Activated CD4-positive, CD25-positive, alpha-beta regulatory T cell (primary cell): ENCODE measurements around the gene LPAR2.
"Not testable (repeated sequence)": the region's sequence is repeated elsewhere in the genome, so short reads cannot be mapped to it uniquely, and the experiment has no call there.

Experiments used
- DNase-seq, 4 experiments: peaks; one replicate each; lab custom pipeline; 2025; lab: John Stamatoyannopoulos, UW

LPAR2 gene

GRCh38 chr19:19631346-19631745 is 3.3 kb upstream of the LPAR2 start:
- no peak for DNase-seq

GRCh38 chr19:19630426-19630825 is 2.4 kb upstream of the LPAR2 start:
- DNase-seq: no peak

GRCh38 chr19:19630062-19630414 is 2.0 kb upstream of the LPAR2 start:
- no peak for DNase-seq

- peak in 2 of 4 experiments; percentile 13 to 26 for DNase-seq
Measured at GRCh38 chr19:19628501-19629134, 598 bp upstream of the LPAR2 start.

- no peak for DNase-seq
Measured at GRCh38 chr19:19626516-19627472, 1.2 kb downstream of the LPAR2 start.

GRCh38 chr19:19624032-19624570 is 3.9 kb downstream of the LPAR2 start:
- no peak for DNase-seq

GRCh38 chr19:19623383-19623782 is 4.6 kb downstream of the LPAR2 start:
- no peak for DNase-seq

GRCh38 chr19:19619849-19620210 is 8.2 kb downstream of the LPAR2 start:
- no peak for DNase-seq

- no peak for DNase-seq
Measured at GRCh38 chr19:19619181-19619848, 8.7 kb downstream of the LPAR2 start.

- DNase-seq: peak; percentile 95 to 99 (median 97)
Measured at GRCh38 chr19:19618219-19619051, 9.6 kb downstream of the LPAR2 start, which contains the start of gene PBX4. PBX4 (minus strand) TSS chr19:19618687; CDS start chr19:19618629, 58 bp downstream.

GRCh38 chr19:19615086-19615485 is 12.9 kb downstream of the LPAR2 start:
- no peak for DNase-seq

- DNase-seq: no peak
Measured at GRCh38 chr19:19613506-19613905, 14.5 kb downstream of the LPAR2 start.

GRCh38 chr19:19610376-19611202 is 17.4 kb downstream of the LPAR2 start:
- DNase-seq: no peak

- not testable (repeated sequence) for DNase-seq
Measured at GRCh38 chr19:19606686-19607085, 21.3 kb downstream of the LPAR2 start.

GRCh38 chr19:19606021-19606420 is 22.0 kb downstream of the LPAR2 start:
- DNase-seq: no peak

- DNase-seq: no peak
Measured at GRCh38 chr19:19602713-19603324, 25.2 kb downstream of the LPAR2 start.

- no peak for DNase-seq
Measured at GRCh38 chr19:19602136-19602712, 25.8 kb downstream of the LPAR2 start.

GRCh38 chr19:19600793-19601330 is 27.2 kb downstream of the LPAR2 start:
- DNase-seq: no peak

GRCh38 chr19:19598728-19599451 is 29.1 kb downstream of the LPAR2 start:
- peak in 3 of 4 experiments; percentile 25 to 49 (median 26) for DNase-seq
